ENCODE data around the gene ZNF831.

Gene ZNF831

DNA sequence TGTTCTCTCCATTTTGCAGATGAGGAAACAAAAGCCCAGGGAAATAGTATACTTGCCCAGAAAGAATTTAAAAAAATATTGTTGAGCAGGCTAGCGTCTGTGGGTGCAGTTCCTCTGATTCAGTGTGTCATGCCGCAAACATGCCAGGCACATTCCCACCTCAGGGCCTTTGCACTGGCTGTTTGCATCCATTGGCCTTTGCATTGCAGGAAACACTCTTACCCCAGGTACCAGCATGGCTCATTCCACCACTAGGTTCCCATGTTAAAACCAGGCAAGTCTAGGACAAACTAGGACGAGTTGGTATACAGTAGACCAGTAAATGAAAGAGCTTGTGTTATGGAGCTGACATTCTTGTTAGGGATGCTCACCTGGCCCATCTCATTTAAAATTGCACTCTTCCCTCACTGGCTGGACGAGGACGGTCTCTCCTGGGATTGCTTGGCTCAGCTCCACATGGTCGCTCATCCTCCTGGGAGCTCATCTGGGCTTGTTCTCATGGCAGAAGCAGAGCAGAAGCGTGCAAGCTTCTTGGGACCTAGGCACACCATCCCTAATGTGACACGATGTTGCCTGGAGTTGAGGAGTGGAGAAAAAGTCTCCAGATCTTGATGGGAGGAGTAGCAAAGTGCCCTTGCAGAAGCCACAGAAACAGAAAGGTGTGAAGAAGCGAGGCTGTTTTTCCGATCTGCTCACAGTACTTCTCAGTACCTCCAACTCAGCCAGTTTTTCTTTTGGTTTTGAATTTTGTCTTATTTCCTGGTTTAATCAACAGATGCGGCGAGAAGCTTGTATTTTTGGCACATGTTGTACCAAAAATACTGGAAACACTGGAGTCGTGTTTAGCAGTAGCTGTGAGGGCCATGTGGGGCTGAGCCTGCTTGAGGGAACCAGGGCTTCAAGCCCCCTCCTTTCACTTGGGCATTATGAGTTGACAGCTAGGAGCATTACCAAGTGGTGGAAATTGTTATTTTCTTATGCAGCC is 13.9 kb downstream of the ZNF831 start:
- in situ Hi-C loops (cut with HindIII; ENCODE audit: low sequenced_read_pairs): no loop called here

- in situ Hi-C loops (cut with HindIII; ENCODE audit: low sequenced_read_pairs): no loop called here
Observed at GRCh38 chr20:59178983-59179595, 15.5 kb downstream of the ZNF831 start.

DNA sequence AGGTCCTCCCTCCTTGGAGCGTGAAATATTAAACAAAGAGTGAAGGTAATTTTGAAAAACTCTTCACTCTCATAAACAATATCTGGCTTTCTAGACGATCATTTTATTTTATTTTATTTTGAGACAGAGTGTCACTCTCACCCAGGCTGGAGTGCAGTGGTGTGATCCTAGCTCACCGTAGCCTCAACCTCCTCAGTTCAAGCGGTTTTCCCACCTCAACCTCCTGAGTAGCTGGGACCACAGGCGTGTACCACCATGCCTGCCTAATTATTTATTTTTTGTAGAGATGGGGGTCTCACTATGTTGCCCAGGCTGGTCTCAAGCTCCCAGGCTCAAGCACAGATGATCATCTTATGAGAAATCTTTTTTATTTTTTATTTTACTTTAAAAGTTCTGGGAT is 16.4 kb downstream of the ZNF831 start:
- in situ Hi-C loops (cut with HindIII; ENCODE audit: low sequenced_read_pairs): no loop called here

- in situ Hi-C loops (cut with HindIII; ENCODE audit: low sequenced_read_pairs): no loop called here
Observed at GRCh38 chr20:59181936-59182335, 18.3 kb downstream of the ZNF831 start.

GRCh38 chr20:59182401-59183044 is 18.9 kb downstream of the ZNF831 start:
- in situ Hi-C loops (cut with HindIII; ENCODE audit: low sequenced_read_pairs): no loop called here

DNA sequence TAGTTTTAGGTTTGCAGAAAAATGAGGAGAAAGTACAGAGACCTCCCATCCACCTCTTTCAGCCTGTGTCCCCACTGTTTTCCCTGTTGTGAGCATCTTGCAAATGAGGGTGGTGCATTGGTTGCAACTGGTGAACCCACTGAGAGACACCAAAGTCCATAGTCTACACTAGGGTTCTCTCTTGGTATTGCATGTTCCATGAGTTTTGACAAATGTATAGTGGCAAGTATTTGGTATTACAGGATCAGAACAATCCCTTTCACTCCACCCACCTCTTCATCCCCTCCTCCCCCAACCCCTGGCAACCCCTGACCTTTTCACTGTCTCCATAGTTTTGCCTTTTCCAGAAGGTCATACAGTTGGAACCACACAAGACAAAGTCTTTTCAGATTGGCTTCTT is 20.1 kb downstream of the ZNF831 start:
- in situ Hi-C loops (cut with HindIII; ENCODE audit: low sequenced_read_pairs): no loop called here

GRCh38 chr20:59184880-59185447 is 21.3 kb downstream of the ZNF831 start:
- in situ Hi-C loops (cut with HindIII; ENCODE audit: low sequenced_read_pairs): no loop called here

- in situ Hi-C loops (cut with HindIII; ENCODE audit: low sequenced_read_pairs): no loop called here
Observed at GRCh38 chr20:59185809-59186208, 22.2 kb downstream of the ZNF831 start.

DNA sequence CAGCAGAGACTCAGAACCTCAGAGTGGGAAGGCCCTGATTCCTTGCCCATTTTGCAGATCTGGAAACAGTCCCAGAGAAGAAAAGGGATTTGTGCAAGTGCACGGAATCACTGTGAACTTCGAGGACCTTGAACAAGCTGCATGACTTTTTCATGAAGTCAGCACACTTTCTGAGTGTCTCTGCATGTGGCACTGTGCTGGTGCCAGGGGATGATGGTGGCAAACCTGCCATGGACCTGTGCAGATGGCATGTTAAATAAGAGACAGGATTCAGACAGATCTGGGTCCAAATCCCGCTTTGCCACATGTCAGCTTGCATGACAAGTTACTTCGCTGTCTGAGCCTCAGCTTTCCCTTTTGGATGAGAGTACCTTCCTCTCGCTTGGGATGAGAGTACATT is 26.8 kb downstream of the ZNF831 start:
- in situ Hi-C loops (cut with HindIII; ENCODE audit: low sequenced_read_pairs): no loop called here

GRCh38 chr20:59191036-59191755 is 27.6 kb downstream of the ZNF831 start:
- in situ Hi-C loops (cut with HindIII; ENCODE audit: low sequenced_read_pairs): no loop called here

DNA sequence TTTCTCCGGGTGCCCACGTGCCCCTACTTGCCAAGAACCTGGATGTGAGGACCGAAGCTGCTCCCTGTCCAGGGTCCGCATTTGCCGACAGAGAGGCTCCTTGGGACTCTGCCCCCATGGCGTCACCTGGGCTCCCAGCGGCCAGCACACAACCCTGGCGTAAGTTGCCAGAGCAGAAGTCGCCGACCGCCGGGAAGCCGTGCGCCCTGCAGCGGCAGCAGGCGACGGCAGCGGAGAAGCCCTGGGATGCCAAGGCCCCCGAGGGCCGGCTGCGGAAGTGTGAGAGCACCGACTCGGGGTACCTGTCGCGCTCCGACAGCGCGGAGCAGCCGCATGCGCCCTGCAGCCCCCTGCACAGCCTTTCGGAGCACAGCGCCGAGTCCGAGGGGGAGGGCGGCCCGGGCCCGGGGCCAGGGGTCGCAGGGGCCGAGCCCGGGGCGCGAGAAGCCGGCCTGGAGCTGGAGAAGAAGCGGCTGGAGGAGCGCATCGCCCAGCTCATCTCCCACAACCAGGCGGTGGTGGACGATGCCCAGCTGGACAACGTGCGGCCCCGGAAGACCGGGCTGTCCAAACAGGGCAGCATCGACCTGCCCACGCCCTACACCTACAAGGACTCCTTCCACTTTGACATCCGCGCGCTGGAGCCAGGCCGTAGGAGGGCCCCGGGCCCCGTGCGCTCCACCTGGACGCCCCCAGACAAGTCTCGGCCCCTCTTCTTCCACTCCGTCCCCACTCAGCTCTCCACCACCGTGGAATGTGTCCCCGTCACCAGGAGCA is 28.3 kb downstream of the ZNF831 start:
- in situ Hi-C loops (cut with HindIII; ENCODE audit: low sequenced_read_pairs): no loop called here

- in situ Hi-C loops (cut with HindIII; ENCODE audit: low sequenced_read_pairs): no loop called here
Observed at GRCh38 chr20:59192533-59192896, 28.9 kb downstream of the ZNF831 start.

- in situ Hi-C loops (cut with HindIII; ENCODE audit: low sequenced_read_pairs): no loop called here
Observed at GRCh38 chr20:59193325-59193724, 29.7 kb downstream of the ZNF831 start.

- in situ Hi-C loops (cut with HindIII; ENCODE audit: low sequenced_read_pairs): no loop called here
Observed at GRCh38 chr20:59194023-59194935, 30.7 kb downstream of the ZNF831 start.

- in situ Hi-C loops (cut with HindIII; ENCODE audit: low sequenced_read_pairs): no loop called here
Observed at GRCh38 chr20:59195316-59195993, 31.8 kb downstream of the ZNF831 start.

DNA sequence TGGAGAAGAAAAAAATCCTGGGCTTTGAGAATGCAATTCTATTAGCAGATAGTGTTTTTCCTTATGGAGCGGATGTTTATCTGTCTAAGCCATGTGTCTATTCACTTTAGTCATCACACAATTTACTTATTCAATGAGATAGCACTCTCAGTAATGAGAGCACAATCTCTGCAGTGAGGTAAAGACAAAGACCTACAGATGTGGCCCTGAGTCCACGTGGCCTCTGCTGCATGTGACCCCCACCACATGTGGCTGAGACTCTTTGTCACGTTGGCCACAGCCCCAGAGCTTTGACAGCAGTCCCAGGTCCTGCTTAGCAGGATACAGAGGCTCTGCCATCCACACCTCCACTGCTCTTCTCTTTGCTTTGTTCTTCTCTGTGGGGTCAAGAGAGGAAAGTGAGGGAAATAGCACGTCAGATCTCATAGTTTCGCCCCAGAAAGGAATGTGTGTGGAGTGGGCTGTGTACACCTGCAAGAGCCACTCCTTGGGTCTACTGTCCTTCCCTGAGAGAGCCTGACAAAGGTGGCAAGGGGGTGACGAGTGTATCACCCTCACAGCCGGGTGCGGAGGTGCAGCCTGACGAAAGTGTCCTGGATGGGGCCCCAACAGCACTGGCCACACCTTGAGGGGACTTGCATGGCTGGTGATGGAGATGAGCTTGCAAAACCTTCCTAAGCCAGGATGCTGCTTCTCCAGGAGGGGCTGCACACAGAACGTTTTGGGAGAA is 40.7 kb downstream of the ZNF831 start:
- in situ Hi-C loops (cut with HindIII; ENCODE audit: low sequenced_read_pairs): no loop called here

DNA sequence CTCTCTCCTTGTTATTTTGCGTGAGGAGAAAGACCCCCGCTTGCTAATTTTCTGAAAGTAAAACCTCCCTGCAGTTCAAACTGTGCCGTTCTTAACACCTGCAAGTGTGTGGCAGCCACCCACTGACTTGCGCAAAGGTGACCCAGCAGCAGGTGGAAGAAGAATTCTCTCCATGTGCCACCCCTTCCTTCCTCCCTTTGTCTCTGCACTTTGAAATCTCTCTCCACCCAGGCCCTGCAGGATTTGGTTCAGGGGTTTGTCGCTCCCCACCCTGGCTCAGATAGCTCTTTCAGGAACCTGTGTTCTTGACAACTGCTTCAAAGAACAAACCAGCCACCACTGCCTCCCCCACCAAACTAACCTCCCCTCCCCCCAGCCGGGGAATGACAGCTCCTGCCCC is 41.4 kb downstream of the ZNF831 start:
- in situ Hi-C loops (cut with HindIII; ENCODE audit: low sequenced_read_pairs): no loop called here

GRCh38 chr20:59207235-59207634 is 43.6 kb downstream of the ZNF831 start:
- in situ Hi-C loops (cut with HindIII; ENCODE audit: low sequenced_read_pairs): no loop called here
